ENCODE data around the gene C16orf95. TPM values are rescaled to one million over a fixed set of nuclear protein-coding genes. Genes with fewer than 3 reads are reported as not detected.

C16orf95 gene
- polyA plus RNA-seq, 1 donor from 2014 or later = 5.9 TPM

- H3F3A ChIP-seq (ENCODE audit: insufficient read depth, low read length, poor library complexity, severe bottlenecking) = no peaks in the 10 kb centered on the region
- H3K9ac ChIP-seq (ENCODE audit: low read length) = no peak overlapping the region
- peaks cover 10% of the 10 kb centered on the region for H3K36me3 ChIP-seq (ENCODE audit: insufficient read depth, low read length)
- no peaks in the 10 kb centered on the region for H3K27me3 ChIP-seq (ENCODE audit: insufficient read depth, low read depth, low read length)
- no peak overlapping the region for H2AFZ ChIP-seq (ENCODE audit: low read depth, low read length)
- no peak overlapping the region for H3K4me2 ChIP-seq (ENCODE audit: low read length)
- no peaks in the 10 kb centered on the region for H3K9me3 ChIP-seq (ENCODE audit: low read length)
- no peaks in the 10 kb centered on the region for H3K79me2 ChIP-seq (replicated peaks; ENCODE audit: insufficient read depth, low read length)
- no peak overlapping the region for H3K4me3 ChIP-seq (ENCODE audit: low read length)
- TF ChIP-seq POLR2AphosphoS5 (IDR thresholded peaks at IDR 0.05) (no peak), SMC3 (conservative IDR thresholded peaks at IDR 0.05; ENCODE audit: poor library complexity) (no peak), REST (IDR thresholded peaks at IDR 0.05; ENCODE audit: borderline replicate concordance) (no peak), EZH2 (IDR thresholded peaks at IDR 0.05; ENCODE audit: borderline replicate concordance, insufficient read depth, low read length, poor library complexity, severe bottlenecking) (no peak), EP300 (conservative IDR thresholded peaks at IDR 0.05; ENCODE audit: poor library complexity, severe bottlenecking) (no peak), RAD21 (conservative IDR thresholded peaks at IDR 0.05) (no peak), TAF1 (IDR thresholded peaks at IDR 0.05; ENCODE audit: low read depth) (no peak), CTCF (IDR thresholded peaks at IDR 0.05; ENCODE audit: poor library complexity, severe bottlenecking) (no peak), MXI1 (conservative IDR thresholded peaks at IDR 0.05; ENCODE audit: poor library complexity, severe bottlenecking) (no peak)
- no peaks in the 10 kb centered on the region for H3K9me2 ChIP-seq (ENCODE audit: insufficient read depth, low read length)
- no peaks in the 10 kb centered on the region for H4K20me1 ChIP-seq (ENCODE audit: insufficient read depth)
- no peak overlapping the region for H3K27ac ChIP-seq (ENCODE audit: low read length)
Observed at GRCh38 chr16:87359121-87359520, 41.9 kb upstream of the C16orf95 start.

- no peak overlapping the region for H3K4me2 ChIP-seq (ENCODE audit: low read length)
- H3F3A ChIP-seq (ENCODE audit: insufficient read depth, low read length, poor library complexity, severe bottlenecking) = no peaks in the 10 kb centered on the region
- H3K9me2 ChIP-seq (ENCODE audit: insufficient read depth, low read length) = no peaks in the 10 kb centered on the region
- no peaks in the 10 kb centered on the region for H3K27me3 ChIP-seq (ENCODE audit: insufficient read depth, low read depth, low read length)
- H3K9me3 ChIP-seq (ENCODE audit: low read length) = no peaks in the 10 kb centered on the region
- peaks cover 10% of the 10 kb centered on the region for H3K36me3 ChIP-seq (ENCODE audit: insufficient read depth, low read length)
- TF ChIP-seq EP300 (conservative IDR thresholded peaks at IDR 0.05; ENCODE audit: poor library complexity, severe bottlenecking) (no peak), SMC3 (conservative IDR thresholded peaks at IDR 0.05; ENCODE audit: poor library complexity) (no peak), RAD21 (conservative IDR thresholded peaks at IDR 0.05) (no peak), REST (IDR thresholded peaks at IDR 0.05; ENCODE audit: borderline replicate concordance) (no peak), MXI1 (conservative IDR thresholded peaks at IDR 0.05; ENCODE audit: poor library complexity, severe bottlenecking) (no peak)
- H3K9ac ChIP-seq (ENCODE audit: low read length) = no peak overlapping the region
- no peak overlapping the region for H2AFZ ChIP-seq (ENCODE audit: low read depth, low read length)
- no peaks in the 10 kb centered on the region for H3K79me2 ChIP-seq (replicated peaks; ENCODE audit: insufficient read depth, low read length)
- H3K27ac ChIP-seq (ENCODE audit: low read length) = no peak overlapping the region
- no peaks in the 10 kb centered on the region for H4K20me1 ChIP-seq (ENCODE audit: insufficient read depth)
- no peak overlapping the region for H3K4me3 ChIP-seq (ENCODE audit: low read length)
Observed at GRCh38 chr16:87358696-87359095, 41.5 kb upstream of the C16orf95 start.

Data from neural cell (in vitro differentiated cells).